ENCODE measurements around the gene MPEG1. TPM values are rescaled to one million over a fixed set of nuclear protein-coding genes. Genes with fewer than 3 reads are reported as not detected.

MPEG1 gene
- polyA plus RNA-seq, 2 of the 4 experiments (the other 2 are of a cell fraction) = not detected

DNA sequence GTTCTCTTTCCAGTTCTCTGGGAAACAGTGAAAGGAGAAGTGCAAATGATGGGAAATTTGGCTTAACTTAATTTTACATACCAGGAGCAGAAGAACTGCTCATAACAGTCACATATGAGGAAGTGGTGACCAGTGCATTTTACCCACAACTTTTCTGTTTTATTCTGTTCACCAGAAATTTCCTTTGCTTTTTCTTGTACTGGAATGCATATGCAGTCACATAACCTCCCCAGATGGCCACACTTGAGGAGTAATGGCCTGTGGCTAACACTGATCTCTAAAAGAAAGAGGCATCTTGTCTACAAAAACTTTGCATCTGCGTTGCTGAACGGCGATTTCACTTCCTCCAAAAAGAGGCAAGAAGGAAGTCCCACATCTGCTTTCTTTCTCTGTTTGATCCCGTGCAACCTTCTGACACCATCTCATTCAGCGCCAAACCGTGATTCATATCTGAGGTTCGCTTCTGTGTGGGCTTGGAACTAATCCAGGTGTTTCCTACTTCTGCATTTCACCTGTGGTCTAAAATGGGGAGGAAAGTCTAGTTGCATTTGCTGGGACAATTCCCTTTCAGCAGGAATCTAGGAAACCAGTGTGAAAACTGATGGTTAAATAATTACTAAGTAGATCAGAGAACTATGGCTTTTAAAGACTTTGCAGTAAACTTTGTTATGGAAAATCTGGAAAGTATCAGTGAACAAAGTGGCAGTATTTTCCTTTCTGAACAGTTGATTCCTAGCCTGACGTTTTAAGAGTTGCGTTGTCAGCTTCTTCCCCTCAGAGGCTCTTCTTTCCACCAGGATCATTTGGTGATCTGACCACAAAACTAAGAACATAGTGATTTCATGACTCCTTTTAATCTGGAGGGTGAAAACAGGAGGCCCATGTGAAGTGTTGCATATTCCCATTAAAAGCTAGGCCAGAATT is 4.2 kb upstream of the MPEG1 start:
- peaks cover 16% of the 10 kb centered on the region for H3K4me1 ChIP-seq
- 41% methylated on average over 9 of the region's 9 CpGs for WGBS (ENCODE audit: missing lambda C conversion rate)
- no peak overlapping the region for H3K4me3 ChIP-seq
- CTCF ChIA-PET = interaction anchor here (1.0 to 1.6 kb wide), 2 partner anchors 8 to 59 kb away, joined by 3 read pairs; no protein-coding TSS in a partner anchor
- FAIRE-seq (no peak), DNase-seq (ENCODE audit: low read depth in 1 of 2, low spot score in 1 of 2) (no peak), ATAC-seq (no peak)
- H3K27ac ChIP-seq = no peak overlapping the region
- TF ChIP-seq CHD2 (IDR thresholded peaks at IDR 0.05; ENCODE audit: low read length, partially characterized antibody) (no peak), ZSCAN20 (CRISPR knock-in tag; IDR thresholded peaks at IDR 0.05) (no peak), FOSL2 (IDR thresholded peaks at IDR 0.05) (no peak), FOSL2 (CRISPR knock-in tag; IDR thresholded peaks at IDR 0.05) (no peak), NR3C1 (IDR thresholded peaks at IDR 0.05) (no peak), ZC3H11A (IDR thresholded peaks at IDR 0.05) (no peak), KDM1A (IDR thresholded peaks at IDR 0.05; ENCODE audit: low read depth) (no peak)
- POLR2A ChIA-PET = no interaction called here
- peak overlapping the region; percentile 35; the same call in 2 of the 3 replicates for H3K4me2 ChIP-seq
- H3K9me3 ChIP-seq = no peaks in the 10 kb centered on the region

DNA sequence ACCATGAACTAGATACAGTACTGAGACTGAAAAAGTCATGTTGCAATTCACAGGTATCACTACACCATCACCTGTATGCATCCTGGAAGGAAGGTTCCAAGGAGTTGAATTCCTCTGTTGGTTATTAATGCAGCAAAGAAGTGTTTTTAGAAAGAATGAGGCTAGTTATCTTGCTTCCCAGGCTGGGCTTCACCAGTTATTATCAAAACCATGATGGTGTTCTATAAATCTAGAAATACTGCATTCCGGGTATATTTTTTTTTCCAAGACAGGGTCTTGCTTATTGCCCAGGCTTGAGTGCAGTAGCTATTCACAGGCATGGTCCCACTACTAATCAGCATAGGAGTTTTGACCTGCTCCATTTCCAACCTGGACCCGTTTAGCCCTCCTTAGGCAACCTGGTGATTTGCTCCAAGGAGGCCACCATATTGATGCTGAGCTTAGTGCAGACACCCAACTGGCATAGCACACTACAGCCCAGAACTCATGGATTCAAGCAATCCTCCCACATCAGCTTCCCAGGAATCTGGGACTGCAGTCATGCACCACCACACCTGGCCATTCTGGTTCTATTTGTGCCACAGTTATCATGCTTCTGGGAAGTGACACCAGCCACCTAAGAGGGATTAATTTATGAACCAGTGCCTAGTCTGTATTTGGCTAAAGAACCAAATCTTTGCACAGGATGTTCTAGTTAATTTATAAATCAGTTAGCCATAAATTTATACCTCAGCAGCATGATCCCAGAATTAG is 1.6 kb upstream of the MPEG1 start:
- no peak overlapping the region for H3K4me2 ChIP-seq
- 25% methylated on average over 2 of the region's 2 CpGs for WGBS (ENCODE audit: missing lambda C conversion rate)
- ATAC-seq = no peak
- H3K4me3 ChIP-seq = no peak overlapping the region
- no peak for DNase-seq (ENCODE audit: low read depth in 1 of 2, low spot score in 1 of 2)
- no peaks in the 10 kb centered on the region for H3K9me3 ChIP-seq
- POLR2A ChIA-PET = no interaction called here
- CTCF ChIA-PET = interaction anchor here (1.0 to 1.3 kb wide), 4 partner anchors 39 to 72 kb away, joined by 4 read pairs; partner anchors contain the start of gene DTX4
- FAIRE-seq = no peak
- H3K4me1 ChIP-seq = peaks cover 4% of the 10 kb centered on the region; the same call in 1 of the 3 replicates
- TF ChIP-seq MAFK (IDR thresholded peaks at IDR 0.05; ENCODE audit: partially characterized antibody) = no peak
- no peak overlapping the region for H3K27ac ChIP-seq

GRCh38 chr11:59212222-59212621 is 505 bp downstream of the MPEG1 start:
- ChIA-PET POLR2A (no interaction called here), CTCF (interaction anchor here (1.1 to 12.3 kb wide), 4 partner anchors 38 to 217 kb away, joined by 3 to 161 read pairs (median 4); partner anchors contain the start of gene DTX4)
- Histone ChIP-seq H3K27ac (no peak overlapping the region), H3K9me3 (no peaks in the 10 kb centered on the region), H3K4me2 (no peak overlapping the region), H3K4me1 (peaks cover 4% of the 10 kb centered on the region; the same call in 1 of the 3 replicates), H3K4me3 (no peak overlapping the region)
- WGBS (ENCODE audit: missing lambda C conversion rate) = 31% methylated on average over 7 of the region's 7 CpGs
- TF ChIP-seq NR3C1 (IDR thresholded peaks at IDR 0.05) (no peak), RNF2 (IDR thresholded peaks at IDR 0.05; ENCODE audit: borderline replicate concordance, low read depth) (no peak), RARB (CRISPR knock-in tag; IDR thresholded peaks at IDR 0.05) (no peak), CHD2 (IDR thresholded peaks at IDR 0.05; ENCODE audit: low read length, partially characterized antibody) (no peak), POLR2A (IDR thresholded peaks at IDR 0.05; ENCODE audit: low read length) (no peak), FOSL2 (IDR thresholded peaks at IDR 0.05) (no peak), FOSL2 (CRISPR knock-in tag; IDR thresholded peaks at IDR 0.05) (no peak), RAD21 (conservative IDR thresholded peaks at IDR 0.05 in 1 of 2, IDR thresholded peaks at IDR 0.05 in 1 of 2) (no peak), KDM5A (IDR thresholded peaks at IDR 0.05) (no peak), MYC (IDR thresholded peaks at IDR 0.05; ENCODE audit: borderline replicate concordance, low read length) (no peak), HOXB5 (CRISPR knock-in tag; IDR thresholded peaks at IDR 0.05) (no peak), MAZ (IDR thresholded peaks at IDR 0.05; ENCODE audit: borderline replicate concordance, low read depth, low read length) (no peak), MAFK (IDR thresholded peaks at IDR 0.05; ENCODE audit: partially characterized antibody) (no peak), PBX3 (IDR thresholded peaks at IDR 0.05) (no peak)
- TF ChIP-seq, protein P1, sequence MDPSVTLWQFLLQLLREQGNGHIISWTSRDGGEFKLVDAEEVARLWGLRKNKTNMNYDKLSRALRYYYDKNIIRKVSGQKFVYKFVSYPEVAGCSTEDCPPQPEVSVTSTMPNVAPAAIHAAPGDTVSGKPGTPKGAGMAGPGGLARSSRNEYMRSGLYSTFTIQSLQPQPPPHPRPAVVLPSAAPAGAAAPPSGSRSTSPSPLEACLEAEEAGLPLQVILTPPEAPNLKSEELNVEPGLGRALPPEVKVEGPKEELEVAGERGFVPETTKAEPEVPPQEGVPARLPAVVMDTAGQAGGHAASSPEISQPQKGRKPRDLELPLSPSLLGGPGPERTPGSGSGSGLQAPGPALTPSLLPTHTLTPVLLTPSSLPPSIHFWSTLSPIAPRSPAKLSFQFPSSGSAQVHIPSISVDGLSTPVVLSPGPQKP (IDR thresholded peaks at IDR 0.05; ENCODE audit: low read depth, low read length) = no peak
- FAIRE-seq (no peak), ATAC-seq (no peak), DNase-seq (ENCODE audit: low read depth in 1 of 2, low spot score in 1 of 2) (no peak)
